Measurements from ENCODE around the gene TBL1X.

- no peak for TF ChIP-seq CTCF (IDR thresholded peaks at IDR 0.05)
- TF ChIP-seq POLR2A (IDR thresholded peaks at IDR 0.05) = no peak
- no peak for TF ChIP-seq POLR2AphosphoS5 (IDR thresholded peaks at IDR 0.05)
- TF ChIP-seq EP300 (IDR thresholded peaks at IDR 0.05) = no peak
Observed at GRCh38 chrX:9619581-9619980, 154.7 kb downstream of the TBL1X start.

All from stomach (tissue), 4 donors.